ENCODE measurements around the gene CACHD1. TPM values are rescaled to one million over a fixed set of nuclear protein-coding genes. Genes with fewer than 3 reads are reported as not detected.
"Not testable (repeated sequence)": the region's sequence is repeated elsewhere in the genome, so short reads cannot be mapped to it uniquely, and the experiment has no call there.

The CACHD1 gene
- polyA plus RNA-seq, 3 donors: 3.5 to 9.1 (median 7.6) TPM

DNA sequence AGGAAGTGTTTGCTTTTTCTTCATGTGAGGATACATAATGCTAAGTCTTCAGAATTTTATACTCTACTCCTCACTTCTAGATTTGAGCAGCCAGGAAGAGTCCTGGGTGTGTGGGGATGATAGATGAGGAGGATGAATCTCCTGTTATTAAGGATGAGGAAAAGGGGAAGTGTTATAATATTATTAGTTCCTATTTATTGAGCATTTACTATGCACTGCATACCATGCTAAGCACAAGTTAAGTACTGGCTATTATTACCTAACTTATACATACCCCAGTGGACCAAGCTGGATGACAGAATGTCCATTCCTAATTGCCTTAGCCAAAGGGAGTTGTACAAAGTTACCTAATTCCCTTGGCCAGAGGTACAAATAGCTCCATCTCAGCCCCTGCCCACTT, 19.8 kb downstream of the CACHD1 start:
- H3K27ac ChIP-seq (ENCODE audit: low read depth, low read length): no peak overlapping the region

DNA sequence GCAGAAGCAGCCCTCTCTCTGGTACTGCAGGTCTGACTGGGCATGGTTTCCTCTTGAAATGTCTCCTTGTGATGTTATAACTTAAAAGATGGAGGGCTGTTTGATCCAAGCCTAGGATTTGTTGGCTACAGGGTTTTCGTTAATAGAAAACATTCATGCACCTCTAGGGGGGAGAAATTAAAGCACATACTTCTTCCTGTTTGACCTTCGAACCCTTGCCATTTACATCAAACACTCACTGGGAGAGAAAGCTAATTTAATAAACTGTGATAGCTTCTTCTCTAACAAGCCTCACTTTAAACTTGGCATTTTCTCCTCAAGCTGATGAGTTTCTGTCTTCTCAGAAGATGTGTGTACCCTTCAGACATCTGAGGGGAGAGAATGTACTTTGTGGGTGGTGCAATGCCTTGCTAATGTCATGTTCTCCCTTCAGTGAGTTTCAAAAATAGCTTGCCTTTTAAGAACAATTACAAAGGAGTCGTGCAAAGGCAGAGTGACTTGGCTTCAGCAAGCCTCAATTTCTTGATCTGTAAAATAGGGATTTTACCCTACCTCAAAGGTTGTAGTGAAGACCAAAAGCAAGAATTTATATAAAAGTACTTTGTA, 20.4 kb downstream of the CACHD1 start:
- 66 to 75% (median 73%) methylated on average over 3 of the region's 3 CpGs for WGBS, 3 donors
- H3K27ac ChIP-seq (ENCODE audit: low read depth, low read length): no peak overlapping the region

DNA sequence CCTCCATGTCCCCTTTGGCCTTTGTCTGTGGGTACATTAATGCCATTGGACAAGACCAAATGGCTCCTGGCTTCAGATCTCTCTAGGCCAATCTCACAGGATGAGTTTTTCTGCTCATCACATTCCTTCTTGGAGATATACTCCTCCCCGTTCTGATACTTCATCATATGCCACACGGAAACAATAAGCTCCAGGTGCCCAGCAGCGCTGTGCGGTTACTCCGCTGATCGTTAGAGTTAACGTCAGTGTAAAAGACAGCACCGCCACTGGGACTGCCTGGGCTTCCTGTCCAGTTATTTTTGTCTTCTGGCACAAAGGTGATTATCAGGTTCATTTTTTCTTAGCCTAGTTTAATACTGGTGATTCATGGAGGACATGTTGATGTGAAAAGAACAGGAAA, 22.5 kb downstream of the CACHD1 start:
- H3K27ac ChIP-seq (ENCODE audit: low read depth, low read length): no peak overlapping the region
- 72 to 91% (median 86%) methylated on average over 8 of the region's 8 CpGs for WGBS, 3 donors

DNA sequence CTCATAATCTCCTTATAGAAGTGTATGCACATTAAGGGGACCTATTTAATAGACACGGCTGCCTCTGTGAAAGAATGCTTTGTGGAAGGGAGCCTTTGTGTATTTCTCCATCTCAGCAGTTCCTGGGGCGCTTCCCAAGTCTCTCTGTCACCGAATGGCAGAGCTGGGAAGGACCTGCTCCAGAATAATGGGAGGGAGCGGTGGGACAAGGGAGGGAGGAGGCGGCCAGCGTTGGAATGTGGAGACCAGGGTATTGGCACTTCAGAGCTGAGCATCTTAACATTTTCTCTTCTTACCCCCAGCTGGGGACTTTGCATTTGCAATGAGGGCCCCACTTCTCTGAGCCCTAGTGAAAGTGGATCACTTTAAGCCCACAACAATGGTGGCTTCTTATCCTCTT, 23.9 kb downstream of the CACHD1 start:
- 89 to 96% (median 95%) methylated on average over 6 of the region's 6 CpGs for WGBS, 3 donors
- H3K27ac ChIP-seq (ENCODE audit: low read depth, low read length): no peak overlapping the region

DNA sequence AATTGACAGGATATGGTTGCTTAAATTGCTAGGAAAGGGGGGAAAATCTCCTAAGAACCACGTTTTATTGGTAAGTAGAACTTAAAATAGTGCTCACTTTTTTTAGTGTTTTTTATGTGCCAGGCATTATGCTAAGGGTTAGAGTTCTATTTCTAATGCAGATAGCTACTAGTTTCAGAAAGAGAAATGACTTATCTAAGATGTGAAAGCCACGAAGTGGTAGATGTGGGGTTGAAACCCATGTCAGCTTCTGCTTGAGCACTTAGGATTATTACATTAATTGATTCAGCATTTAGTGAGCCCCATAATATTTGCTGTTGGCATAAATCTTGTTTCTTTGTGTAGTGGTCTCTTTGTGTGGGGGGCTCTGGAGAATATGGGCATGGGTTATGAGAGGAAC, 24.7 kb downstream of the CACHD1 start:
- 41 to 58% (median 45%) methylated on average over 2 of the region's 2 CpGs for WGBS, 3 donors
- no peak overlapping the region for H3K27ac ChIP-seq (ENCODE audit: low read depth, low read length)

DNA sequence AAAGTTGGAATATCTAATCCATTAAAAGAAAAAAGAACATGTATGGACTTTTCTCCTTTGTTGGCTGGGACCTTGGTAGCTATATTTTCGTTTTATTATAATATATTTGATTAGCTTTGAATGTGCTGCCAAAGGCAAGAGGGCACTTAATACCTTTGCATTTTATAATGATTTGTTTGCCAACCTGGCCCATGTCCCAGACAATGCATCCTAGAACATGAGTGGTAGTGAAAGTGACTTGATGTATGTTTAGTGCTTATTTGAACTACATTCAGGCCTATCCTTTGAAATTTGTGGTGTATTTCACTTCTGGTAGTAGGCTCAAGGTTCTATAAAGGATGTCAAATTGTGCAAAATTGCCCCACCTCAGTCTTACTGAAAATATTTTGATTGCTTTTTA, 25.9 kb downstream of the CACHD1 start:
- H3K27ac ChIP-seq (ENCODE audit: low read depth, low read length): no peak overlapping the region
- 17 to 73% (median 68%) methylated on average over 1 of the region's 1 CpG for WGBS, 3 donors

DNA sequence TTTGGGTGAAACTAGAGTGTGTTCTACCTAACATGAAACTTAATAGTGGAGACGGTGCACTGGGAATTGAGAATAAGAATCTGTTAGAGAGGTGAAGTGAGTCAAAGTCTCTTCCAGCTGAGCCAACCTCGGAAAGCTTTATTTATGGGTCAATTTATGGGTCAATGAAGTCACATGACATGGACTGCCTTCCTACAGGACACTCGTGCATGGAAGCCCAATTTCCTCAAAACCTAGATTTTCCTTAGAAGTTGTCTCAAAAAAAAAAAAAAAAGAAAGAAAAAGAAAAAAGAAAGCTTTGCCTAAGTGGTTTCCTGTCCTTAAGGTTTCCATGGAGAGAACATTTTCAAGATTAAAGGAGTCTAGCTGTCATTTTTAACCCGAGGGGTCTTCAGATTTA, 26.7 kb downstream of the CACHD1 start:
- H3K27ac ChIP-seq (ENCODE audit: low read depth, low read length): no peak overlapping the region
- 53 to 87% (median 72%) methylated on average over 4 of the region's 4 CpGs for WGBS, 3 donors

DNA sequence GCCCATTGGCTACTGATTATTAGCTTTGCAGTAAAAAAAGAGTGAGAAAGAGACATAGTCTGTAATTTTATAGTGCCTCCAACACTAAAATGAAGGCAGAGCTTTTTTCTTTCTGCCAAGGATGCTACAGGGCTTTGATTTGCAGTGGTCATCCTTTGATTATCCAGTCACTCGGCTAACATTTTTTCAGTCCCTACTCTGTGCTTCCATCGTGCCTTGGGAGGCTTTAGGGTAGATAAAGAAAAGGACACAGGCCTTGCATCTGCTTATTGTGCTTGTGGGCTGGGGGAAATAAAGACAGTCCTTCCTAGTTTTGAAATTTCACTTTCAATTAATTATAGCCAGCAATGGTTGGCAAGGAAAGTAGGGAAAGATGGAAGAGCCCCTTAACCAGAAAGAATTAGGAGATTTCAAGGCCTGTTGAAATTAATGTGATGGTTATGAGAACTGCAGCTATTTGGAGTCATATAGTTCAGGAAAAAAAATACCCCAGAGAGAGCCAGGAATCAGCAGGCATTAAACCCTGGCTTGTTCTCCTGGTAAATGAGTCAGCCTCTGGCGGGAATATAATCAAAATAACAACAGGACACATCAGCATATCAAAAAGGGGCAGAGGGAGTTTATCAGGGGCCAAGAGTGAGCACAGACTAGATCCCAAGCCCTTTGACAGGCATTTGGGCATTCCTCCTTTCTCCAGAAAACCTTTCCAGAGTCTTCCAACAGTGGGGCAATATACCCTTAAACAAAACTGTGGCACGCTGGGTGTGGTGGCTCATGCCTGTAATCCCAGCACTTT, 27.4 kb downstream of the CACHD1 start:
- no peak overlapping the region for H3K27ac ChIP-seq (ENCODE audit: low read depth, low read length)
- 65 to 76% (median 70%) methylated on average over 4 of the region's 4 CpGs for WGBS, 3 donors

DNA sequence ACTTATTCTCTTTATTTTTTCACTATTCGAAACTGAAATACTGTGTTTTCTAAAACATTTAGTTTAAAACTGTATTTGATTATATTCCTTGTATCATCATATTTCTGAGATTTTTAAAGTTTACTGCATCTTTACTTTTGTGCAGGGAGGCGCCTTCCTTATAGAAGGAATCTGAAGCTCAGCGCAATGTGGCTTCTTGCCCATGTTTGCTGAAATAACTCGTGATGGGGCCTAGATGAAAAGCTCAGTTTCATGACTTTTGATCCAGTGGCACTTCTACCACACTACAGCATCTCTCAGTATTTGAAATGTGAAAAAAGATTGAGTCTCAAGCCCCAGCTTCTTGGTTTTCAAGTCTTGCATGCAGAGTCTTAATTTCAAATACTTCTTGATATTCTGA, 28.4 kb downstream of the CACHD1 start:
- WGBS, 3 donors: 79 to 87% (median 82%) methylated on average over 4 of the region's 4 CpGs
- H3K27ac ChIP-seq (ENCODE audit: low read depth, low read length): no peak overlapping the region

DNA sequence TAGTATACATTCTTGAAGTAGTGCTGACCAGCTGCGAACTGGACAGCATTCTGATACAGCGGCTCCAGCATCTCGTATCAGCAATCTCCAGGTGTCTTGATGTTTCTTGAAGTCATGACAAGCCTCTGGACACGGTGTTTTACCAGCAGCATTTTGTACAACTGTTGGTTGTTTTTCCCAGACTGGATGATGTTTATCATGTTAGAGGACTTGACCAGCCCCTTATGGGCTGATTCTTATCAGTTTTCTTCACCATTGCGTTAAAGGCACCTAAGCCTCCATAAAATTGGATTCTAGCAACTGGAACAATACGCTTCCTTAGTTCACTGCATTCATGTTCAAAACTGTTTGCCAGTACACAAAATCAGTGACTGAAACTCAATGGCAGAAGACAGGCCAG, 29.1 kb downstream of the CACHD1 start:
- H3K27ac ChIP-seq (ENCODE audit: low read depth, low read length): no peak overlapping the region
- WGBS, 3 donors: 94 to 96% (median 94%) methylated on average over 6 of the region's 6 CpGs

DNA sequence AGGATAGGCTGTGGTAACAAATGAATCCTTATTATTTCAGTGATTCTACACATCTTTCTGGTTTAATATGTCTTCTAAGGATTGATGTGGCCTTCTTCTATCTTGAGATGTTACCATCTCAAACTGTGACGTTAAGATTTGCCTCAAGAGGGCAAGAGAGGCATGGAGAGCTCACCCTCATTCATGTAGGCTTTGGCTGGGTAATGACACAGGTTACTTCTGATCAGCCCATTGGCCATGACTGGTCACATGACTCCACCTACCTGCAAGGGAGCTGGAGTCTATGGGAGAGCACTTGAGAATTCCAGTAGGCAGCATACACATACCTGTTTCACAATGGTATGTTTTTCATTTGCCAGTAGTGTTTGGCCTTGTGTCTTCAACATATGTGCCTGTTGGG, 30.0 kb downstream of the CACHD1 start:
- 86 to 92% (median 91%) methylated on average over 1 of the region's 1 CpG for WGBS, 3 donors
- no peak overlapping the region for H3K27ac ChIP-seq (ENCODE audit: low read depth, low read length)

DNA sequence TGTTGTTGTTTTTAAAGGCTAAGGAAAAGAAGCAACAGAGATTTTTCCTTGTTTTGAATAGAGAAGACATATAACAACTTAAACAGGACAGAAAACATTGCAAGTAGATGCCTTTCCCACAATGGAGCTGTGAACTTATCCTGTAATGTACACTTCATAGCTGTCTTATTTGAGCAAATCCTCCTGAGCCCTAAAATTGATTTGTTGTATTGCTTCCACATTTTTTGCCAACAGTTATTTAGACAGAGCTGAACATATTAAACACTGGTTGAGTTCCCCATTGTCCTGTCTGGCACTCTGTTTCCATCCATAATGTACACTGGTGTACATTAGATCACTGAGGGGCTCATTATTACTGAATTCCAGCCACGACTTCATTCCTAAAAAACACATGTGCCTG, 32.2 kb downstream of the CACHD1 start:
- no peak overlapping the region for H3K27ac ChIP-seq (ENCODE audit: low read depth, low read length)
- WGBS, 3 donors: 56 to 88% (median 70%) methylated on average over 1 of the region's 1 CpG

DNA sequence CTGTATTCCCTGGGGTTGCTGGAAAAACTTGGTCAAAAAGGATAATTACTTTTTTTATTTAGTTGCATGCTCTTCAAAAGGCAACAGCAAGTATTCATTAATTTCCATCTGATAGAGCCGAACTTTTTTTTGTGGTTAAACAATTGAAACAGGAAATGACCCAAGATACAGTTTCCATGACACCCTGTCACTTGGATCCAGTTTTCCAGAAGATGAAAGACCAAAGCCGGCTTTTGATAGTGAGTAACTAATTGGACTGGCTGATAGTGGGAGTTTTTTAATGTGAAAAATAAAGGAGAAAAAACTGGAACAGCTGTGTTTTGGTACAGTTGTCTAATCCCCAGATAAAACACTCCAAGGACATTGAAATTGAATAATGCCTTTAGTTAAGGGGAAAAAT, 33.0 kb downstream of the CACHD1 start:
- H3K27ac ChIP-seq (ENCODE audit: low read depth, low read length): no peak overlapping the region
- 8 to 33% (median 28%) methylated on average over 2 of the region's 2 CpGs for WGBS, 3 donors

DNA sequence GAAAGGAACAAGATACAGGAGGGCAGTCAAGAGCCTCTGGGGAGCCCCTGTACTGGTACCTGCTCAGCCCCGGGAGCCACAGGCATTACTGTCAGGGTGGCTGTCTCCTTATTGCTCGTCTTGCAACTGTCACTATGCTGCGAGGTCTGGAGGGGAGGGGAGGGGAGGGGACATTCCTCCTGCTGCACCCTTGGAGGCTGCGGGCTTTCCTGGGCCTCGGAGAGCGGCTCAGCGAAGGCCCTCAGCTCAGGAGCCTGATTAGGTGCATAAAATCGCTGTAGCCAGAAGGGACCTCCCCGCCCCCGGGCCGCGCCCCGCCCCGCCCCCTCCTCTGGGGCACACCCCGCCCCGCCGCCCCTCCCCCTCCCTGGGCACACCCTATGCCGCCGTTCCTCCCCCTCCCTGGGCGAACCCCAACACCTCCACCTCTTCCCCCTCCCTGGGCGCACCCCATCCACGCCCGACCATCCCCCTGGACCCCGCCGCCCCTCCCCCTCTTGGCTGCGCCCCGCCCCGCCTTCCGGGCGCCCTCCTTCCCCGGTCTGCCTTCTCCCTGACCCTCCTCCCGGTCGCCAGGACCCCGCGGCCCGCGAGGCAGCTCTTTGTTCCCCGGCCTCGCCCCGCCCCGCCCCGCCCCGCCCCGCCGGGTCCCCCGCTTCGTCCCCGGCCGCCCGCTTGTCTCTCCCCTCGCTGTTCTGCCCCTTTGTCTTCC, 35.5 kb downstream of the CACHD1 start:
- WGBS, 3 donors: 2 to 9% (median 6%) methylated on average over 22 to 44 of the region's 51 CpGs
- H3K27ac ChIP-seq (ENCODE audit: low read depth, low read length): no peak overlapping the region

DNA sequence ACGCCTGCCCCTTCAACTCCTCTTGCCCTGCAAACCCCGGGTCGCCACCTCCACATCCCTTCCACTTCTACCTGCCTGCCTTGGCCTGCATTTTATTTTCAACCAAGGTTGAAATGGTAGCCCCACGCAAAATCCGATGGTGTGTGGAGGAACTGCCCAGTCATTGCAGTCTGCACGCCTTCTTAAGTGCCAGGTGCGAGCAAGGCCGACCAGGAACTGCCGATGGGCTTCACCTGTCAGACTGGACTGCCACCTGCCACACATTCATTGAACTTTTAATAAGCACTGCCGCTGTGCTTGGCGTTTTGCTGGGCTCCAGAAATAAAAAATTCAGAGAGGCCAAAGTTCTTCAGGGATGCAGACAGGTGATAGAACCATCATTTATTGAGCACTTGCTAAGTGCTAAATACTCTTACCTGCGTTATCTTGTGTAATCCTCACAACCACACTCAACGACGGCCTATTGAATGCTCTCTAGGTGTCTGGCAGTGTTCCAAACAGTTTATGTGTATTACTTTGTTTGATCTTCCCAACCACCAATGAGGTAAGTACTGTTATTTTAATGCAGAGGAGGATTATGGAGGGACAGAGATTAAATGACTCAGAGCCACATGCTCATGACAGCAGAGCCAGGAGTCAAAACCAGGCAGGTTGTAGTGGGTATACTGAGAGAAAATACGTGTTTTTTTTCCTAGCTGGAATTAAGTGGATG, 36.2 kb downstream of the CACHD1 start:
- WGBS, 3 donors: 29 to 52% (median 47%) methylated on average over 15 of the region's 15 CpGs
- no peak overlapping the region for H3K27ac ChIP-seq (ENCODE audit: low read depth, low read length)

DNA sequence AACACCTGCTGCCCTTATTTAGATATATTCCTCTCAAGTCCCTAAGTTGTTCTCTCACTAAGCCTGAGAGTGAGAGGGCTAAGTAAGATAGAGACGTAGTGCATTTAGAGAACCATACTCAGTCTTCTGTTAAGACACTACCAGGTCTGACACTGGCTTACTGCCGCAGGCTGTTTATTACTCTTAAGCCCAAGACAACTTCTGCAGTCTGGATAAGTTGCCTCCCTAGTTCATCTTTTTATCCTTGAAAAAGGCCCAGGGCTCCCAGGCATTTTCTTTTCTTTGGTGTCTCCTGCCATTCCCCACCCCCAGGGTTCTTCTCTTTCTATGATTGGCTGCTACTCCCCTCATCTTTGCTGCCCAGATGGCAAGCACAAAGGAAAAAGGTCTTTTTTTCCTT, 38.7 kb downstream of the CACHD1 start:
- 82 to 86% (median 86%) methylated on average over 2 of the region's 2 CpGs for WGBS, 3 donors
- H3K27ac ChIP-seq (ENCODE audit: low read depth, low read length): no peak overlapping the region

DNA sequence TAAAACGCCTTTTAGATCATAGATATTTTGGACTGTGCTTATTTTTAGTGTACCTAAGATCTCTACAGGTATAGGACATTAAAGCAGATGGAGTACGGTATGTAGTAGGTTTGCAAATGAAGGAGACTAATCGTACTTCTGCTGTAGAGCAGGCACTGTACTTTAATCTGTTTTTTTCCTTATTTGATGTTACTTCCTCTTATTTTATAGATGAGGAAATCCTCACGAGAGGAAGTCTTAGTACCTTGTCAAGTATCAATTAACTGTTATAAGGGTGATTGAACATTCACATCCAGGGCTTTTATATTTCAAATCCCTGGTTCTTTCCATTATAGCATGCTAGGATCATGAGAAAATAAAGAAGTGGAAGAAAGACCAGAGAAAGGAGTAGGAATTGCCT, 41.1 kb downstream of the CACHD1 start:
- WGBS, 3 donors: 59 to 82% (median 62%) methylated on average over 4 of the region's 4 CpGs
- no peak overlapping the region for H3K27ac ChIP-seq (ENCODE audit: low read depth, low read length)

DNA sequence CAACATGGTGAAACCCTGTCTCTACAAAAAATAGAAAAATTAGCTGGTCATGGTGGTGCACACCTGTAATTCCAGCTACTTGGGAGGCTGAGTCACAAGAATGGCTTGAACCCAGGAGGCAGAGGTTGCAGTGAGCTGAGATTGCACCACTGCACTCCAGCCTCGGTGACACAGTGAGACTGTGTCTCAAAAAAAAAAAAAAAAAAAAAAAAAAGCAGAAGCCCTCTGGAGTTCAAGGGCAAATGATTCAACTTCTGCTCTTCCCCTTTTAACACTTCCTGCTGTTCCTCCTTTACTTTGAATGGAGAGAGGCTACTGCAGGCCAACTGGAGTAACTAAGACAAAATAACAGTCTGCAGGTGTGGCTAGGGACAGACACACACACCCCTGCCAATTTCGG, 42.3 kb downstream of the CACHD1 start:
- not testable (repeated sequence) for H3K27ac ChIP-seq (ENCODE audit: low read depth, low read length)
- 28 to 72% (median 34%) methylated on average over 2 of the region's 2 CpGs for WGBS, 3 donors

DNA sequence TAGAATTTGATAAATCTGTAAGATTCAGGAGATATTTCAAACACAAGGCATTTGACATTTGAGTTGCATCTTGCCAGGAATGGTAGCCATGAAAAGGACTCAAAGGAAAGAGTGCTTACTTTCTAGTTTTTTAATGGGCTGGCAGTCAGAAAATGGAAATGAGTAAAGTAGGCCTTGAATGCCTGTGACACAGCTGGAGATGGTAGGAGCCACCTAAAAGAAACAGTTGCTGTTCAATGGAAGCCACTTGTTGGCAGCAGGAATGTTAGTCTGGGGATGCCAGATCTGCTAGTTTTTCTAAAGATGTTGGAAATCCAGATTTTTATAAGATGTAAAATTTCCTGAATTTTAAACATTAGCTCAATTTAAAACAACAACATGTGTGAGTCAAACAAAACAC, 43.6 kb downstream of the CACHD1 start:
- no peak overlapping the region for H3K27ac ChIP-seq (ENCODE audit: low read depth, low read length)

Measured in adipose tissue (tissue), 3 donors.